ENCODE measurements around the gene SPHK1.

- TF ChIP-seq, protein P1, sequence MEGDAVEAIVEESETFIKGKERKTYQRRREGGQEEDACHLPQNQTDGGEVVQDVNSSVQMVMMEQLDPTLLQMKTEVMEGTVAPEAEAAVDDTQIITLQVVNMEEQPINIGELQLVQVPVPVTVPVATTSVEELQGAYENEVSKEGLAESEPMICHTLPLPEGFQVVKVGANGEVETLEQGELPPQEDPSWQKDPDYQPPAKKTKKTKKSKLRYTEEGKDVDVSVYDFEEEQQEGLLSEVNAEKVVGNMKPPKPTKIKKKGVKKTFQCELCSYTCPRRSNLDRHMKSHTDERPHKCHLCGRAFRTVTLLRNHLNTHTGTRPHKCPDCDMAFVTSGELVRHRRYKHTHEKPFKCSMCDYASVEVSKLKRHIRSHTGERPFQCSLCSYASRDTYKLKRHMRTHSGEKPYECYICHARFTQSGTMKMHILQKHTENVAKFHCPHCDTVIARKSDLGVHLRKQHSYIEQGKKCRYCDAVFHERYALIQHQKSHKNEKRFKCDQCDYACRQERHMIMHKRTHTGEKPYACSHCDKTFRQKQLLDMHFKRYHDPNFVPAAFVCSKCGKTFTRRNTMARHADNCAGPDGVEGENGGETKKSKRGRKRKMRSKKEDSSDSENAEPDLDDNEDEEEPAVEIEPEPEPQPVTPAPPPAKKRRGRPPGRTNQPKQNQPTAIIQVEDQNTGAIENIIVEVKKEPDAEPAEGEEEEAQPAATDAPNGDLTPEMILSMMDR (IDR thresholded peaks at IDR 0.05), result peak; percentile 29 to 70 (median 62)
- TF ChIP-seq POLR2A (IDR thresholded peaks at IDR 0.05), result no peak
- TF ChIP-seq POLR2AphosphoS5 (IDR thresholded peaks at IDR 0.05), result peak; percentile 28
Observed at GRCh38 chr17:76408037-76408849, 23.8 kb downstream of the SPHK1 start.
